ENCODE data around the gene IER3.

The IER3 gene

DNA sequence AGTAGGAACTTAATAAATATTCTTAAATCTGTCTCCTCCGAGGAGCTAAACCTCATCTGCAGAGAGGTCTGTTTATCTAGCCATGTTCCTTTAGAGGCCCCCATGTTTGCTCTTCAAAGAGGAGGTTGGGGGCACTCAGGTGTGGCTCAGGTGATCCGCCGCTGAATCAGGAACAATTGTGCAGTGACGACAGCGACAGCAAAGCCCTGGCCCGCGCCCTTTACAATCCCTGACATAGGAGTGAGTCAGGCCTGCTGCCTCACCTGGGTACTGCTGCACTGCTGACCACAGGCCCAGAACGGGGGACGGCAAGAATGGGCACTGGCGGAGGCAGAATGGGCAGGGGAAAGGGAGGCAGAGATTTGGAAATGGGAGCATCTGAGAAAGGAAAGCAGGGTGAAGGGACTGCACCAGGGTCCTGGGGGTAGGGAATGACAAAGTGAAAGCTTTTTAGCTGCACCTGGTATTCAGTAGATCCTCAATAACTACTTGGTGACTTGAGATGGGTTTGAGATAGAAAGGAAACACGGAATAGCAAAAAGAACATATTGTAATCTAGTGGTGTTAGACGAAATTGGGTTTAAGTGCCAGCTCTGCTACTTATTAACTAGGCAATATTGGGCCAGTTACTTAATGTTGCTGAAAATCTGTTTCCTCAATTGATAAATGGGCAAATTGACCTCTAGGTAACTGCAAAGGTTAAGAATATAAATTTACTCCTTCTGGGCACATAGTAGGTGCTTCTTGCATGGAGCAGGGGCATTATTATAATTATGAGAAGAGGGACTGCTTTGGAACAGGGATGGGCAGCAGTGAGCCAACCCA, 5.4 kb upstream of the IER3 start:
- DNase-seq (ENCODE audit: low read depth in 4 of 4, low spot score in 1 of 4), result no peak

- DNase-seq (ENCODE audit: low read depth in 4 of 4, low spot score in 1 of 4), result no peak
Observed at GRCh38 chr6:30748851-30749540, 4.6 kb upstream of the IER3 start.

- DNase-seq (ENCODE audit: low read depth in 4 of 4, low spot score in 1 of 4), result no peak
Observed at GRCh38 chr6:30747902-30748769, 3.8 kb upstream of the IER3 start.

- no peak for DNase-seq (ENCODE audit: low read depth in 4 of 4, low spot score in 1 of 4)
Observed at GRCh38 chr6:30747300-30747687, 2.9 kb upstream of the IER3 start.

GRCh38 chr6:30743099-30744053, 971 bp downstream of the IER3 start:
- no peak for DNase-seq (ENCODE audit: low read depth in 4 of 4, low spot score in 1 of 4)

- DNase-seq (ENCODE audit: low read depth in 4 of 4, low spot score in 1 of 4), result peak; percentile 70 to 96 (median 86)
Observed at GRCh38 chr6:30742316-30743098, 1.8 kb downstream of the IER3 start, which contains the start of gene FLOT1. Gene FLOT1 (minus strand): TSS chr6:30742687. CDS start chr6:30742189, 498 bp downstream.

- no peak for DNase-seq (ENCODE audit: low read depth in 4 of 4, low spot score in 1 of 4)
Observed at GRCh38 chr6:30741789-30742315, 2.5 kb downstream of the IER3 start.

DNA sequence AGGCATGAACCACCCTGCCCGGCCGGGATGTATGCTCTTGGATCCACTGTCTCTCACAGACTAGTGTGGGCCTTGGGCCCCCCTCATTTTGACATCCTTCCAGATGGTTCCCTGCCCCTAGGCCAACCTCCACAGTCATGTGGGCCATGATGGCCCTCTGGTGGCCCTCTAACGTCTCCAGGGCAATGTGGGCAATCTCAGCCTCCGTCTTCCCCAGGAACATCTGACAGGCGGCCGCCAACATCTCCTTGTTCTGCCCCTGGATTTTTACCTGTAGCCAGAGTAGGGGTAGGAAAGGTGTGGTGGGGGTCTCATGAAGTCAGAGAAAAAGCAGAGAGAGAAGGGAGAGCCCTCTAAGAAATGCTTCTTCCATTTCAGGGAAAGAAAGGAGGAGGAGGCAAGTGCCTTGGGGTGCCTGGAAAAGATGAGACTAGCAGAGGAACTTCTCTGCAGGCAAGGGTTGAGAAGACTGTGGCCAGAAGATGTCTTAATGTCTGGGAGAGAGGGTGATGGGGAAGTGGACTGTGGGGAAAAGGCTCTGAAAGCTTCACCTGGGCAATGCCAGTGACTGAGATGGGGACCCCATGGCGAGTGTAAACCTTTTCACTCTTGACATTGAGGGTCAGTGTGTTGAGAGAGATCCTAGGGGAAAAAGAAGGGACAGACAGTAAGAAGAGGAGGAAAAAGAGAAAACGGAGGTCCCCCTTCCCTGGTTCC, 3.1 kb downstream of the IER3 start:
- DNase-seq (ENCODE audit: low read depth in 4 of 4, low spot score in 1 of 4), result no peak

- no peak for DNase-seq (ENCODE audit: low read depth in 4 of 4, low spot score in 1 of 4)
Observed at GRCh38 chr6:30740540-30740870, 3.8 kb downstream of the IER3 start.

- DNase-seq (ENCODE audit: low read depth in 4 of 4, low spot score in 1 of 4), result no peak
Observed at GRCh38 chr6:30738532-30738931, 5.8 kb downstream of the IER3 start.

GRCh38 chr6:30735668-30736314, 8.6 kb downstream of the IER3 start:
- DNase-seq (ENCODE audit: low read depth in 4 of 4, low spot score in 1 of 4), result no peak

- no peak for DNase-seq (ENCODE audit: low read depth in 4 of 4, low spot score in 1 of 4)
Observed at GRCh38 chr6:30732237-30732943, 12.0 kb downstream of the IER3 start.

GRCh38 chr6:30730601-30731435, 13.5 kb downstream of the IER3 start:
- peak in 3 of 4 experiments; percentile 64 to 82 (median 79) for DNase-seq (ENCODE audit: low read depth in 4 of 4, low spot score in 1 of 4)

DNA sequence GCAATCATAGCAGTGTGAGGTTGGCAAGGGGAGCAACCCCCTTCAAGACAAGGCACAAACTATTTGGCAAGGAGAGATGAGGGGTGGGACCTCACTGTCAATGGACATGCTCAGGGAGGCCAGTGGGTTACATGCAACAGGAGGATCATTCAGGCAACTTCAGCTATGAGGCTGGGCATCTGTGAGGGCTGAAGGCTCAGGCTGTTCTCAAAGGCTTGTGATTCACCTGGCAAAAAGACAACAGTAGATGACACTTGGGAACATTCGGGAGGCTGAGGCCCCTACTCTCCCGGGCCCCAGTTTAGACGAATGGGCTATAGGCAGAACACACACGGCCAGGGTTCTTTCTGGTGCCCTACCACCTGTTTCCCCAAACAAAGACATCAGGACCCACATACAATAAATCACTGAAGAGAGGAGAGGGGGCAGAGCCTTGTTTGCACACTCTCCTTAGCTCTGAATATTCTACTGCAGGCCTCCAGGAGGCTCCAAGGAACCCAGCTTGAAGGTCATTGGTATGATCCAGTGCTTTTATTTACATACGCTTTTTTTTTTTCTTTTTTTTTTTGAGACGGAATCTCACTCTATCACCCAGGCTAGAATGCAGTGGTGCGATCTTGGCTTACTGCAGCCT, 16.3 kb downstream of the IER3 start:
- DNase-seq (ENCODE audit: low read depth in 4 of 4, low spot score in 1 of 4), result no peak

DNA sequence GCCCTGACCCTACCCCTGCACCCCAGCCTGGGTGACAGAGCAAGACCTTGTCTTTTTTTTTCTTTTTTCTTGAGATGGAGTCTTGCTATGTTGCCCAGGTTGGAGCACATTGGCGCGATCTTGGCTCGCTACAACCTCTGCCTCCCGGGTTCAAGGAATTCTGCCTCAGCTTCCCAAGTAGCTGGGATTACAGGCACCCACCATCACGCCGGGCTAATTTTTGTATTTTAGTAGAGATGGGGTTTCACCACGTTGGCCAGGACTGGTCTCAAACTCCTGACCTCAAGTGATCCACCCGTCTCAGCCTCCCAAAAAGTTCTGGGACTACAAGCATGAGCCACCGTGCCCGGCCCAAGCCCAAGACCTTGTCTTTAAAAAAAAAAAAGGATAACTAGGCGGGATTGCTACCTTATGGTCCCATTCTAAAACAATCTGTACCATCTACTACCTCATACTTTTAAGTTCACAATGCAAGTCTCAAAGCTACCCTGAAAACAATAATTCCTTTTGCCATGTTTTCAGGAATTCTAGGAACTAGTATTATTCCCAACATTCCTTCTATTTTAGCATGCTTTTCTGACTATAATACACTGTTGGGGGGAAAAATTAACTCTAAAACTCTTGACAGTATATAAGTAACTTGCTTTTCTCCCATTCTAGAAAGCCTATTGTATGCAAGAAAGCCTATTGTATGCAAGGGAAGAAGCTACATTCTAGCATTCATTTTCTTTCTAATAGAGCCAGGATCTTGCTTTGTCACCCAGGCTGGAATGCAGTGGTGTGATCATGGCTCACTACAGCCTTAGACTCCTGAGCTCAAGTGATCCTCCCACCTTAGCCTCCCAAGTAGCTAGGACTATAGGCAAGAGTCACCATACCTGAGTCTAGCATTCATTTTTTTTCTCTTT, 17.6 kb downstream of the IER3 start:
- DNase-seq (ENCODE audit: low read depth in 4 of 4, low spot score in 1 of 4), result no peak

All from stimulated activated CD4-positive, alpha-beta T cell treated with anti-CD3 and anti-CD28 coated beads, Interleukin-1b, Interleukin-23, amount 100 ng/mL, for 24 hours (primary cell).